CD4-positive, alpha-beta T cell treated with Interleukin-12 subunit alpha and Interleukin-12 subunit beta, for 1 hour (primary cell): ENCODE measurements around the gene PES1.
"Not testable (repeated sequence)": the region's sequence is repeated elsewhere in the genome, so short reads cannot be mapped to it uniquely, and the experiment has no call there.

ENCODE experiments used
- DNase-seq: peaks from one replicate; pipeline ENCODE4 v3.0.0-alpha.2; 2020

The PES1 gene

DNA sequence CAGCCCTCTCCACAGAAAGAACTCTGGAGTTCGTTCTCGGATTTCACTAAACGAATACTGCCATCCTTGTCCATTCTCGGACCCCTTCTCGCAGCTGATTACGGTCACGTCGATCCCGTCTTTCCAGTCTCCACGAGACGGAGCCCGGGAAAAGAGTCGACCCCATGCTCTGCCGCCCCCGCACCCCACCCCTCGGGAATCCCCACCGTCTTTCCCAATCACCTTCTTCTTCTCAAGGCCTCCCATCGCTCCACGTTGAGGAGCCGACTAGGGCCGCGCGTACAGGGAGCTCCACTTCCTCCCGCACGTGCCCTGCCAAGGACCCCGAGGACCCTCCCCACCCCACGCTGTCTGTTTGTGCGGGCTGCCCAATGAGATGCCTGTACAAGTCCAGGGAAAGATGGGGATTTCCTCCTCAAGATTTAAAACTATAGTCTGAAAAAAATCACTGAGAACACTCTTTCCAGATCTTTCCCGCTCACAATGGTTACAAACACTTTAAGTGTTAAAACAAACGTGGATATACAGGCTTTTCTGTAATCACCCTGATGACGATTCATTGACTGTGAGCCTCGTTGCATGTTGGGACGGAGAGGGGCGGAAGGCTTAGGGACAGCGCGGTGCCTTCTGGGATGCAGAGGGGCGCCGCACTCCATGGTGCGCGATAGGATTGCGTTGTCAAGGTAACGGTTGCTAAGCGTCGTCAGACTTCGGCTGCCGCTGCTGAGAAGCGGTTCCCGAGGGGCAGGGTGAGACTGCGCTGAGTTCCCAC, at the start of gene PES1:
Gene PES1 (minus strand): TSS at position 323 of the 772 bp plus-strand sequence. CDS start 77 bp downstream, at position 246.
- peak; percentile 97 for DNase-seq

DNA sequence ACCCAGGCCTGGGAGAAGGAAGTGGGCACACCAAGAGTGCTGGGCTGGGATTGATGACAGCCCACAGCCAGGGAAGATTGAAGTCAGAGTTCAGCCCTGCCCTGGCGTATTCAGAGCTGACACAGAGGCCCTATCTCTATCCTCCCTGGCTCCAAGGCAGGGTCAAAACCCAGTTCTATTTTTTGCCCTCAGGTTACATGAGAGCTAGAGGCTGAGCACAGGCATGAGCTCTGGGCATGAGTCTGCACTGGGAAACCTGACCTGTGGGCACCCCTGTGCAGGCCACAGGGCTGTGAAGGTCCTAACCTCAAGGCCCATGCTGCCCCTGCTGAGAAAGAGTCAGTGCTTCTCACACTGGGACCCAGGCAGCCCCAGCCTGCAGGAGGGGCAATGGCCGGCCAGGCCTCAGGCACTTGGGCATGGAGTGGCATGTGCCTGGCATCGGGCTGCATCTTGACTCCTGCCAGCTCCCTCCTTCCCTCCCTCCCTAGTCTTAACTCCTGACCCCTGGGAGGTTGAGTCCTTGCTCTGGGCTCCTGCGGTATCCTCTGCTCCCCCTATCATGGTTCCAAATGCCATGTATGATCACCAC, 49.2 kb upstream of the PES1 start:
- no peak for DNase-seq

DNA sequence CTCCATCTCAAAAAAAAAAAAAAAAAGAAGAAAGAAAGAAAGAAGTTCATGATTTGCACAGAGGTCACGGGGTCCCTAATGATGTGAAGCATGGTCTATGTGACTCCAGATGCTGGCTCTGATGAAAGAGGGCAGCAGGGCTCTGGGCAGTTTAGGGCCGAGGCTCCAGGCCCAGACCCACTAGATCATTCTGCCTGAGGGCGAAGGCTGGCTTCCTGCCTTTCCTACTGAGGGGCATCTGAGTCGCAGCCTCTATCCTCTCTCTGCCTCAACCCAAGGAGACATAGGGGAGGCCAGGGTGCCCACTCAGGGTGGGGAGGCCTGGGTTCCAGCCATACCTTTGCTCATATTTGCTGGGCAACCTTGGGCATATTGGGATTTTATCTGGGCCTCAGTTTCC, 48.7 kb upstream of the PES1 start:
- DNase-seq = no peak

DNA sequence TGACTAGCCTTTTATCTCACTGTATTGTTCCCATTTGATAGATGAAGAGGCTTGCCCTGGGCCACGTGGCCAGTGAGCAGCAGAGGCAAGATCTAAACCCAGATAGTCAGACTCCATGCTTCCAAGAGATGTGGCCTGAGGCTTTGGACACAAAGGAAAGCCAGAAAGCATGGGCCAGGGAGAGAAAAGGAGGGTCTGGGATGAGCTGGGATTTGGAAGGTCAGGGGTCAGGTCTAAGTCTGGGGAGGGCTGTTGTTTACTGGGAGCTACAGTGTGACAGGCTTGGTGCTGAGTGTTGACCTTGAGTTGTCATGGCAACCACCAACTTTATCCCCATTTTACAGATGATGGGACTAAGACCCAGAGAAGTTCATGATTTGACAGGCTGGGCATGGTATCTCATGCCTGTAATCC, 46.0 kb upstream of the PES1 start:
- no peak for DNase-seq

DNA sequence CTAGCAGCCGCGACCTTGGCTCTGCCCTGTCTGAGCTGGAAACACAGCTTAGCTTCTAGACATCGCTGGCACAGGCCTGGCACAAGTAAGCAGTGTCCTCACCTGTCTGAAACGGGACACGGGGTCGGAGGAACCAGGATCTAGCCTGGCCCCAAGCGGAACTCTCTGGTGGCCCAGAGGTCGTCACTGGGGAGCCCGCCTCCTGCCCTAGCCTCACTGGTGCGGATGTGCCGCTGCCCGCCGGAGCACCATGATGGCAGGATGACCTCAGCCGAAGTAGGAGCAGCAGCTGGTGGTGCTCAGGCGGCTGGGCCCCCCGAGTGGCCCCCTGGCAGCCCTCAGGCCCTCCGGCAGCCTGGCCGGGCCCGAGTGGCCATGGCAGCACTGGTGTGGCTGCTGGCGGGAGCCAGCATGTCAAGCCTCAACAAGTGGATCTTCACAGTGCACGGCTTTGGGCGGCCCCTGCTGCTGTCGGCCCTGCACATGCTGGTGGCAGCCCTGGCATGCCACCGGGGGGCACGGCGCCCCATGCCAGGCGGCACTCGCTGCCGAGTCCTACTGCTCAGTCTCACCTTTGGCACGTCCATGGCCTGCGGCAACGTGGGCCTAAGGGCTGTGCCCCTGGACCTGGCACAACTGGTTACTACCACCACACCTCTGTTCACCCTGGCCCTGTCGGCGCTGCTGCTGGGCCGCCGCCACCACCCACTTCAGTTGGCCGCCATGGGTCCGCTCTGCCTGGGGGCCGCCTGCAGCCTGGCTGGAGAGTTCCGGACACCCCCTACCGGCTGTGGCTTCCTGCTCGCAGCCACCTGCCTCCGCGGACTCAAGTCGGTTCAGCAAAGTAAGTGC, 44.7 kb upstream of the PES1 start:
- peak; percentile 14 for DNase-seq

DNA sequence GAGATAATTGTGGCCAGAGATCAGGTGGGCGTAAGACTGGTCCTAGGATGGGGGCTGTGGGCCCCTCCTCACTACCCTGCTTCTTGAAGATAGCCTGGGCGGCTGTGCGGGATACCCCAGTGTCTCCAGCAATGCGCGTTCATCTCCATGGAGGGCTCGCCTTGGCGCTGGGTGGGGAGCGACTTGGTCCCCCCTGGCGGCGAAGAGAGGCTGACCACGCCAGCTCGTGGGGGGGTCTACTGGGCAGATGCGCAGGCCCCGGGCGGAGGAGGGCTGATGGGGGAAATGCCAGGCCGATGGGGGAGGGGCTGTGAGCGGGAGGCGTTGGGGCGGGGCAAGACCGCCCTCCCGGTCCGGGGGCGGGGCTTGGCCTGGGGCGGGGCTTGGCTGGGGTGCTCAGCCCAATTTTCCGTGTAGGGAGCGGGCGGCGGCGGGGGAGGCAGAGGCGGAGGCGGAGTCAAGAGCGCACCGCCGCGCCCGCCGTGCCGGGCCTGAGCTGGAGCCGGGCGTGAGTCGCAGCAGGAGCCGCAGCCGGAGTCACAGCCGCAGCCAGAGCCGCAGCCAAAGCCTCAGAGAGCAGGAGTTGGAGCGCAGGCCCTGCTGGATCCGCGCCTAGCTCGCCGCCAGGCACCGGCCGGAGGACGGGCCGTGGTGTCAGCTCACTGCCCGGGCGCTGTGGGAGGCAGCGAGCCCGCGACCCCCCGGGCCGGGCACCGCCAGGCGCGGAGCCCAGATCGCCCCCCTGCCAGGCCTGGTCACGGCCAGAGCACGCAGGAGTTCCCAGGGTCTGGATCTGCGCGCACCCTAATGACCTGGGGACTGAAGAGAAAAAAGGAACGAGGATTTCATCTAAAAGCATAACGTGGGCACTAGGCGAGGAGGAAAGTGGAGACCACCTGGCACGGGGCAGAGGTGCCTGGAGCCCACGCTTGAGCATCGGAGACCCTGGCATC, 43.8 kb upstream of the PES1 start, which contains the start of gene SLC35E4:
Gene SLC35E4 (plus strand): TSS at position 509 of the 953 bp plus-strand sequence. CDS start 670 bp downstream, outside the sequence.
- DNase-seq = peak; percentile 97

DNA sequence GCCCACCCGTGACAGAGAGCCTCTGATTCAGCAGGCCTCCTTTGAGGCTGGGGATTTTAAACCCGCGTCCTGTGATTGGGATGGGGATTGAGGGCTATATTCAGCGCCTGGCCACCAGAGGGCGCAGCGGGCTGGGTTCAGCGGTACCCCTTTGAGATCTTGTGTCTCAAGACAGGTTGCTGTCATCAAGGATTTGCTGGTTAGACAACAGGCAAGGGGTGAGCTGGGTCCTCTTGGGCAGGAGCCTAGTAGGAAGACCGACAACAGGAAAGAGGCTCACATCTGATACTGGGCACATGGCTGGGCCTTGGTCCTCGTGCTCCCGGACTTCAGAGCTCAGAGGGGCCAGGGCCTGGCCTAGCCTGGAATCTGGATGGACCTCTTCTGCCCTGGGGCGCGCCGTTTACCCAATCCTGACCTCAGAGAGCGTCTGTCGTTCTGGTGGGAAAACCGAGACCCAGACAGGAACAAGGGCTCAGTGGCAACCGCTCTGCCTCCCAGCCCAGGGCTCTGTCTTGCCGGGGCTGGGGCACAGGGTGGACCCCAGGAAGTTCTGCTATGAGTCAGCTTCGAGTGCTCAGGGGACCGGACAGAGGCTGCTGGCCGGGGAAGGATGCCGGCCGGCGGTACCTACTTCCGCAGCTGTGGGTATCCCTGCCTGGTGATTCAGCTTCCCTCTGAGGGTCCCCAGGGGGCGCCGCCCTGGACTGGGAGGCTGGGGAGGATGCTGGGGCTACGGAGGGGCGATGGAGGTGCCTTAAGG, 42.9 kb upstream of the PES1 start:
- peak; percentile 89 for DNase-seq

DNA sequence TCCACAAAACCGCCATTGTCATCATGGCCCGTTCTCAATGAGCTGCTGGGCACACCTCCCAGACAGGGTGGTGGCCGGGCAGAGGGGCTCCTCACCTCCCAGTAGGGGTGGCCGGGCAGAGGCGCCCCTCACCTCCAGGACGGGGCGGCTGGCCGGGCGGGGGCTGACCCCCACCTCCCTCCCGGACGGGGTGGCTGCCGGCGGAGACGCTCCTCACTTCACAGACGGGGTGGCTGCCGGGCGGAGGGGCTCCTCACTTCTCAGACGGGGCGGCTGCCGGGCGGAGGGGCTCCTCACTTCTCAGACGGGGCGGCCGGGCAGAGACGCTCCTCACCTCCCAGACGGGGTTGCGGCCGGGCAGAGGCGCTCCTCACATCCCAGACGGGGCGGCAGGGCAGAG, 39.8 kb upstream of the PES1 start:
- DNase-seq = not testable (repeated sequence)

DNA sequence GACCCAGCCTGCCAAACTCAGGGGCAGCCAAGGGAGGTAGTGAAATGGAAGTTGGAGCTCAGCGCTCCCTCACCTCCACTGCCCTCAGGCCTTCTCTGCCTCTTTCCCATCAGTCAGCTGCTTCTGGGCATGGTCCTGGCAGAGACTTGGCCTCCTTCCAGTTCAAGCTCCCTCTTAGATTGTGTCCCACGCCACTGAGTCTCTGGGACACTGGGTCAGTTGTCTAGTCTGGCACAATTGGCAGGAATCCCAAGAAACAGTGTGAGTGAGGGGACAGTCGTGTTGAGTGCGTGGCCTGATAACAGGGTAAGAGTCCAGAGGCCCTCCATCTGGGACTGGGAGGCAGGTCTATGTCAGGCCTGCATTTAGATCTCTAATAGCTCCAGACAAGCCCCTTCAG, 36.8 kb upstream of the PES1 start:
- no peak for DNase-seq

DNA sequence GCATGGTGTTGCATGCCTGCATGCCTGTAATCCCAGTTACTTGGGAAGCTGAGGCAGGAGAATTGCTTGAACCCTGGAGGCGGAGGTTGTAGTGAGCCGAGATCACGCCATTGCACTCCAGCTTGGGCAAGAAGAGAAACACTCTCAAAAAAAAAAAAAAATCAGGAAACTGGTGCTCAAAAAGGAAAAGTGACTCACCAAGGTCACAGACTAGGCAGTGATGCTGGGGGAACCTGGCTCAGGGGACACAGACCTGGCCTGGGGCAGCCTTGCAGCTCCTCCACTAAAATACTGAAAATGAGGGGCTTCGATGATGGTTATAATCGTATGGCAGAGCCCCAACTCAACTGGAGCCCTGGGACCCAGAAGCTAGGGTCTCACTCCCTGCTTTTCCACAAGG, 35.8 kb upstream of the PES1 start:
- no peak for DNase-seq

DNA sequence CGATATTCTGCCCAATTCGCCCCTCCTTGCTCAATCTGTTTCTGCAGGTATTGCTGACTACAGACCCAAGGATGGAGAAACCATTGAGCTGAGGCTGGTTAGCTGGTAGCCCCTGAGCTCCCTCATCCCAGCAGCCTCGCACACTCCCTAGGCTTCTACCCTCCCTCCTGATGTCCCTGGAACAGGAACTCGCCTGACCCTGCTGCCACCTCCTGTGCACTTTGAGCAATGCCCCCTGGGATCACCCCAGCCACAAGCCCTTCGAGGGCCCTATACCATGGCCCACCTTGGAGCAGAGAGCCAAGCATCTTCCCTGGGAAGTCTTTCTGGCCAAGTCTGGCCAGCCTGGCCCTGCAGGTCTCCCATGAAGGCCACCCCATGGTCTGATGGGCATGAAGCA, 34.7 kb upstream of the PES1 start:
- DNase-seq = no peak

DNA sequence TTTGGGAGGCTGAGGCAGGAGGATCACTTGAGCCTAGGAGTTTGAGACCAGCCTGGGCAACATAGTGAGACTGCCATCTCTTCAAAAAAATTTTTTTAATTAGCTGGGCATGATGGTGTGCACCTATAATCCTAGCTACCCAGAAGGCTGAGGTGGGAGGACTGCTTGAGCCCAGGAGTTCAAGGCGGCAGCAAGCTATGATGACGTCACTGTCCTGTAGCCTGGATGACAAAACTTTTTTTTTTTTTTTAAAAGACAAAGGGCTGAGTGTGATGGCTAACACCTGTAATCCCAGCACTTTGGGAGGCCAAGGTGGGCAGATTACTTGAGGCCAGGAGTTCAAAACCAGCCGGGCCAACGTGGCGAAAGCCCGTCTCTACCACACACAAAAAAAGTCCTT, 28.2 kb upstream of the PES1 start:
- DNase-seq = not testable (repeated sequence)

DNA sequence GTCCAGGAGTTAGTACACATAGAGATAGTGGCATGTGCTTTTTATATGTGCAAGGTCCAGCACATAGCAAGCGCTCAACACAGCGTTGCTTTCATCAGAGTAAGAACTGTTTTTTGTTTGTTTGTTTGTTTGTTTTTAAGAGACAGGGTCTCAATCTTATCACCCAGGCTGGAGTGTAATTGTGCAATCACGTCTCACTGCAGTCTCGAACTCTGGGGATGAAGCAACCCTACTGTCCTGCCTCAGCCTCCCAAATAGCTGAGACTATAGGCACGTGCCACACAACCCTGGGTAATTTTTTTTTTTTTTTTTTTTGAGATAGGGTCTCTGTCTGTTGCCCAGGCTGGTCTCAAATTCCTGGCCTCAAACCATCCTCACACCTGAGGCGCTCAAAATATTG, 26.1 kb upstream of the PES1 start:
- no peak for DNase-seq

DNA sequence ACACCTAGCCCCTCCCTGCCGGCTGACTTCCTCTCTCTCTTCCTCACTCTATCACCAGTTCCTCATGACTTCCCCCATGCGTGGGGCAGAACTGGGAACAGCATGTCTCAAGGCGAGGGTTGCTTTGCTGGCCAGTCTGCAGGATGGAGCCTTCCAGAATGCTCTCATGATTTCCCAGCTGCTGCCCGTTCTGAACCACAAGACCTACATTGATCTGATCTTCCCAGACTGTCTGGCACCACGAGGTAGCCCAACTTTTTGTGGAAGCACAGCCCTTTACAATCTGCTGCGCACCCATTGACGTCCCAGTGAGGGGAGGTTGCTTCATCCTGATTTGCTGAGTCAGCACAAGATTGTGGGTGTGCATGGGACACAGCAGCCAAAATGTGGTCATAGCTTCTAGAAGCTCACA, 23.8 kb upstream of the PES1 start:
- DNase-seq = no peak

DNA sequence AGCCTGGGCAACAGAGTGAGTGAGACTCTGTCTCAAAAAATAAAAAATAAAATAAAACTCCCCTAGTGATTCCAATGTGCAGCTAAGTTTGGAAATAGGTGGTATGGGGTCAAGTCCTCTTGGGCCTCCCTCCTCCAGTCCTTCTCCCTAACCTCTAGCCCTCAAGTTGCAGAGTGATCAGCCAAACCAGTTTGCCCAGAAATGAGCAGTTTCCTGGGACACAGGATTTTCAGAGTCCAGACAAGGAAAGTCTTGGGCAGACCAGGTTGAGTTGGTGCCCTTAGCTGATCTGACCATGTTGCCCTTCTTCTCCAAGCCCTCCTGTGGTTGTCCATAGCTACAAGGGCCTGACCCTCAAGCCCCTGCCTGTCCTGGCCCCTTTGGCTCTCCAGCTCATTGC, 23.2 kb upstream of the PES1 start:
- no peak for DNase-seq

DNA sequence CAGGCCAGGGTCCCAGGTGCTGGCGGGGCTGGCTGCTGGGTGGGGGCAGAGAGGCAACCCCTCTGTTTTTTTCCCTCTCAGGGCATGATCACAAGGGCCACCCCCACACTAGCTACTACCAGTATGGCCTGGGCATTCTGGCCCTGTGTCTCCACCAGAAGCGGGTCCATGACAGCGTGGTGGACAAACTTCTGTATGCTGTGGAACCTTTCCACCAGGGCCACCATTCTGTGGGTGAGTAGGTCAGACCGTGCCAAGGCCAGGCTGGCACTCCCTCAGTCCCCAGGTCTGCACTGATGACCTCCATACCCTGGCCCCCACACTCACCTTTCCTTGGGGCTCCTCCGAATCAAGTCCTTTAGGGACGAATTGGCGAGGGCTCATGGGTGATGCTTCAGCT, 22.6 kb upstream of the PES1 start:
- DNase-seq = no peak

DNA sequence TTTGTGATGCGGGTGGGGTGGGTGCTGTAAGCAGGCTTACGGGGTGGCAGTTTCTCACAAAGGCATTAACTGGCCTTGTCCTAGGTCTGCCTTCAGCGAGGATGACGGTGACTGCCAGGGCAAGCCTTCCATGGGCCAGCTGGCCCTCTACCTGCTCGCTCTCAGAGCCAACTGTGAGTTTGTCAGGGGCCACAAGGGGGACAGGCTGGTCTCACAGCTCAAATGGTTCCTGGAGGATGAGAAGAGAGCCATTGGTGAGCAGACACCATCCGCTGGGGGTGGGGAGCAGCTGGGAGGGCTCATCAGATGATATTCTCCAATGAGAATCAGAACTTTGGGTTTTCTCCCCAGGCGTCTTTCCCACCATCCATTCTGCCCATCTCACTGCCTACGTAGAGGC, 21.1 kb upstream of the PES1 start:
- no peak for DNase-seq

DNA sequence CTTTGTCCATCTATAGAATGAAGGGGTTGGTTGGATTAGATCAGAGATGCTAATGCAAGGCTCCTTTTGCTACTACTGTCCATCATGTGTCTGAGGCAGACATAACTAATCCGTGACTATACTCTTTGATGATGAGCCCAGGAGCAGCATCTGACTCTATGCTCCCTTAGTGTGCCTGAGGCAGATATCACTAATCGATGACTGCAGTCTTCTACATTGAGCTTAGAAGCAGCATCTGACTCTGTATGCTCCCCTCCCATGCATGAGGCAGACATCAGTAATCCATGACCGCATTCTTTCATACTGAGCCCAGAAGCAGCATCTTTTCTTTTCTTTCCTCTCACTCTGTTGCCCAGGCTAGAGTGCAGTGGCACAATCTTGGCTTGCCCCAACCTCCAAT, 19.5 kb upstream of the PES1 start:
- no peak for DNase-seq

DNA sequence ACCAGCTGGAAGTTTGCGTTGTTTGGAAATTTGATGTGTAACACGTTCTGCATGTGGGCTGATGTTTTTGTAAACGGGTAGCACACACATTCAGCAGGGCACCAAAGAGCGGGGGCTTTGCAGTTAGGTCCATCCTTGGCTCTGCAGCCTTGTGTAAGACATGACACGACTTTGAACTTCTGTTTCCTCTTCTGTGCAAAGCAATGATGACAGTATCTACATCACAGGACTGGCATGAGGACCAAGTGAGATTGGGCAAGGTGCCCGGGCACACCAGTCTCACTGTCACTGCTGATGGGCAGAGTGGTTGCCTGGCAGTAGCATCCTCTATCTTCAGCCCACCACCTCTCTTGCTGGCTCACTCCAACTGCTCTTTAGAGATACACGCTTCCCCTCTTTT, 18.6 kb upstream of the PES1 start:
- DNase-seq = no peak

DNA sequence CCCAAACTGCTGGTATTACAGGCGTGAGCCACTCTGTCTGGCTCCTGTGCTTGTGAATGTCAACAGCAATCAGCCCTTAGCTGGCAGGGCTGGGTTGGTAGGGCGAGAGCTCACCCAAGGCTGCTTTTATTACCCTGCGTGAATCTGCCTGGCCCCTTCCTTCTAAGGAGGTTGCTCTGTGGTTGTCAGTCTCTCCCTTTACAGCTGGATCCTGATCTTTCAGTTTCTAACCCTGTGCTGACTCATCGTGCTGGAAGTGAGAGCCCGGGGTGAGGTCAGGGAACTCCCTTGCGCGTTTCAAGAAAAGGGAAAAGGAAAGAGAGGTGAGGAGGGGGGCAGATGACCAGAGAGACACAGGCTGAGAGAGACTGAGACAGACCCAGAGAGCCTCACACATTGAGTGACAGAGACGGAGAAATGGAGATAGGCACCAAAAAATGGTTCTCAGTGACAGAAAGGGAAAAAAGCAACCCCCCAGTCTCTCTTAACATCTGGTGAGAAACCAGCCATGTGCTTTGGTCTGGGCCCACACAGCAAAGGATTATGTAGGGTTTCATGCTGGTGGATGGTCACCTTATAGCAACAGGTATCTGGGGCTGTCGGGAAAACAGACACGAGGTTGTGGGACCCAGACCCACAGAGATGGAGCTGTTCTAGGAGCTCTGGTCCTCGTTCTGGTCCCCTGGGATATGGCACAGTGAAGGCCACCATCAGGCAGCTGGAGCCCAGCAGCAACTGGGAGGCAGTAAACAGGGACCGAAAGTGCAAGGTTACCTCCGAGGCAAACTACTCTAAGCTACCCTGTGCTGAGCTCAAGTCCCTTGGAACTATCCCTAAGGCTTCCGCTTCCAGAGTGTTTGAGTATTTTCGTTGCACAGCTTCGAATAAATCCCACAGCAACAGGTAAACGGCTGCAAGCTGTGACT, 17.8 kb upstream of the PES1 start:
- DNase-seq = no peak

DNA sequence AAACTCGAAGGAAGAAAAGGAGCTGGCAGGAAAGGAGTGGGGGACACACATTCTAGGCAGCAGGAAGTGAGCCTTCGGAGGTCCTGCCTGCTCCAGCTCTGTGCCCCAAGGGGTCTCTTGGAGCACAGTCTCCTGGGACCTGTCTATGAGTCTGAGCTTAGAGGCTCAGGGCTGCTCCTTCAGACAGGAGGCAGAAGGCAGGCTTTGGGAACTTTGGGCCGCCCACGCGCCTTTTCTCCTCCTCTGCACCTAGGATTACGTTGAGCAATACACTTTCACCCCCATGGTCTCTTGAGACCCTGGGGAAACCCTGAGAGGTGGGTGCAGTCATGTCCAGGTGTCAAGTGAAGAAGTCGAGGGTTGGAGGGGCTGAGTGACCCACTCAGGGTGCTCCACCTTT, 16.2 kb upstream of the PES1 start:
- DNase-seq = no peak
